Endothelial cell of coronary artery (primary cell): ENCODE data around the gene TRMO. TPM values are rescaled to one million over a fixed set of nuclear protein-coding genes. Genes with fewer than 3 reads are reported as not detected.

Experiments
- total RNA-seq: library from RNA; depleted of rRNA; stranded (reverse); fragments of >200 nt; gene quantifications from 2 replicates; pipeline ENCODE4 v1.2.3, GENCODE V29; 2014

Gene TRMO
- 10.7 and 12.0 TPM in 2 replicates for total RNA-seq

GRCh38 chr9:97921959-97922724, at the start of gene TRMO:
TRMO (minus strand) TSS chr9:97922500; CDS start chr9:97922493, 7 bp downstream.

GRCh38 chr9:97938081-97938644, 15.9 kb upstream of the TRMO start, which contains the start of gene HEMGN:
HEMGN (minus strand) TSS chr9:97938172; CDS start chr9:97938136, 36 bp downstream.

Other genes with a start within 250 kb of the TRMO start
- 8.8 and 12.0 TPM in 2 replicates for gene XPA, start 225.2 kb downstream of the TRMO start, total RNA-seq
- not detected in 2 replicates for gene FOXE1, start 69.3 kb downstream of the TRMO start, total RNA-seq
- gene HEMGN, start 15.7 kb upstream of the TRMO start, total RNA-seq: not detected in 2 replicates
- 8.2 and 18.4 TPM in 2 replicates for gene ANP32B, start 60.8 kb upstream of the TRMO start, total RNA-seq
- gene NANS, start 134.2 kb upstream of the TRMO start, total RNA-seq: 107 and 214 TPM in 2 replicates
- gene TRIM14, start 196.7 kb upstream of the TRMO start, total RNA-seq: 2.1 and 2.6 TPM in 2 replicates